GM19467 (cell line): Measurements from ENCODE around the gene PCNX1.

Experiments used
- ATAC-seq: cut with Tn5 transposase; IDR thresholded peaks from one replicate; pipeline ENCODE4 v1.9.1; 2021; ENCODE audit warnings: mild to moderate bottlenecking, moderate library complexity; ENCODE audit not compliant: unreplicated experiment

The PCNX1 gene

GRCh38 chr14:70954068-70954467 is 46.8 kb downstream of the PCNX1 start:
- no peak for ATAC-seq

- no peak for ATAC-seq
These were observed 48.6 kb downstream of the PCNX1 start for GRCh38 chr14:70955543-70956480.

- ATAC-seq: no peak
These were observed 49.3 kb downstream of the PCNX1 start for GRCh38 chr14:70956511-70956910.

GRCh38 chr14:70957710-70958109 is 50.5 kb downstream of the PCNX1 start:
- no peak for ATAC-seq

- ATAC-seq: no peak
These were observed 55.7 kb downstream of the PCNX1 start for GRCh38 chr14:70962935-70963334.

GRCh38 chr14:70964492-70964891 is 57.2 kb downstream of the PCNX1 start:
- no peak for ATAC-seq

GRCh38 chr14:70971560-70971959 is 64.3 kb downstream of the PCNX1 start:
- ATAC-seq: no peak

- ATAC-seq: no peak
These were observed 65.1 kb downstream of the PCNX1 start for GRCh38 chr14:70972107-70972976.

GRCh38 chr14:70976591-70976990 is 69.3 kb downstream of the PCNX1 start:
- no peak for ATAC-seq

GRCh38 chr14:70981000-70981952 is 74.0 kb downstream of the PCNX1 start:
- no peak for ATAC-seq

GRCh38 chr14:70982200-70982599 is 74.9 kb downstream of the PCNX1 start:
- ATAC-seq: no peak

GRCh38 chr14:70987041-70987440 is 79.8 kb downstream of the PCNX1 start:
- ATAC-seq: no peak

- no peak for ATAC-seq
These were observed 81.2 kb downstream of the PCNX1 start for GRCh38 chr14:70988452-70988851.

GRCh38 chr14:70993931-70994330 is 86.7 kb downstream of the PCNX1 start:
- ATAC-seq: no peak

GRCh38 chr14:70995211-70995610 is 88.0 kb downstream of the PCNX1 start:
- no peak for ATAC-seq

- ATAC-seq: no peak
These were observed 88.4 kb downstream of the PCNX1 start for GRCh38 chr14:70995671-70996070.

- ATAC-seq: no peak
These were observed 91.9 kb downstream of the PCNX1 start for GRCh38 chr14:70999117-70999516.

GRCh38 chr14:71000091-71000490 is 92.8 kb downstream of the PCNX1 start:
- ATAC-seq: no peak

- ATAC-seq: no peak
These were observed 94.5 kb downstream of the PCNX1 start for GRCh38 chr14:71001742-71002141.

- ATAC-seq: no peak
These were observed 95.9 kb downstream of the PCNX1 start for GRCh38 chr14:71003156-71003555.

- no peak for ATAC-seq
These were observed 97.2 kb downstream of the PCNX1 start for GRCh38 chr14:71004481-71004880.
